IMR-90 (cell line): ENCODE measurements around the gene SLC16A8. TPM values are rescaled to one million over a fixed set of nuclear protein-coding genes. Genes with fewer than 3 reads are reported as not detected.

ENCODE experiments used
- ATAC-seq: fragments of 200-7000 bp; cut with Tn5 transposase; 2 replicates; pipeline ENCODE4 v1.9.1; 2020; ENCODE audit warnings: low read depth, mild to moderate bottlenecking, moderate library complexity
- BruUV-seq: library from RNA; stranded (reverse); fragments of 400-500 nt; replicated peaks from 2 replicates; lab custom pipeline; 2021; lab: Mats Ljungman, UMichigan
- CTCF ChIA-PET: fragments of 300-600 bp; formaldehyde crosslinking; extraction: SDS; loops from one replicate; lab custom pipeline; 2021; ENCODE audit warnings: antibody characterized with exemption; lab: Yijun Ruan, JAX
- POLR2A ChIA-PET: fragments of 300-600 bp; sonication (Branson Sonifier 250); formaldehyde crosslinking; loops from one replicate; lab custom pipeline; 2022; ENCODE audit warnings: antibody characterized with exemption; ENCODE audit not compliant: unreplicated experiment; lab: Charles Lee
- DNase-seq: peaks from one replicate; pipeline ENCODE4 v3.0.0; 2013
- H2AFZ ChIP-seq: replicated peaks from 2 replicates; pipeline ENCODE3; 2013; ENCODE audit warnings: low read length, mild to moderate bottlenecking; ENCODE audit not compliant: poor library complexity
- H2AK5ac ChIP-seq: 2 replicates; pipeline ENCODE4 v1.6.1; 2013; ENCODE audit warnings: low read depth, low read length, inconsistent platforms
- H2AK9ac ChIP-seq: replicated peaks from 2 replicates; pipeline ENCODE3; 2013; ENCODE audit warnings: mild to moderate bottlenecking, low read depth, low read length, moderate library complexity; ENCODE audit not compliant: poor library complexity
- H2BK120ac ChIP-seq: 2 replicates; pipeline ENCODE4 v1.6.1; 2013; ENCODE audit warnings: low read depth, low read length, inconsistent platforms
- H2BK15ac ChIP-seq: 3 replicates; pipeline ENCODE4 v1.6.1; 2013; ENCODE audit warnings: low read depth, low read length, inconsistent platforms
- H2BK20ac ChIP-seq: 2 replicates; pipeline ENCODE4 v1.6.1; 2013; ENCODE audit warnings: low read depth, mild to moderate bottlenecking, inconsistent platforms, low read length, moderate library complexity
- H2BK5ac ChIP-seq: 2 replicates; pipeline ENCODE4 v1.6.1; 2013; ENCODE audit warnings: mild to moderate bottlenecking, low read depth, low read length, inconsistent platforms; ENCODE audit not compliant: poor library complexity, severe bottlenecking
- H3K14ac ChIP-seq: replicated peaks from 2 replicates; pipeline ENCODE4 v1.6.1; 2013; ENCODE audit warnings: low read depth, low read length, inconsistent platforms
- H3K18ac ChIP-seq: 2 replicates; pipeline ENCODE4 v1.6.1; 2013; ENCODE audit warnings: low read depth, low read length, control low read depth
- H3K23ac ChIP-seq: 2 replicates; pipeline ENCODE4 v1.6.1; 2013; ENCODE audit warnings: low read depth, low read length, inconsistent platforms
- H3K27ac ChIP-seq: 2 replicates; pipeline ENCODE4 v1.5.1; 2013; ENCODE audit warnings: mild to moderate bottlenecking, control low read depth, low read length; ENCODE audit not compliant: insufficient read depth
- H3K27me3 ChIP-seq: 2 replicates; pipeline ENCODE4 v1.6.1; 2013; ENCODE audit warnings: low read length; ENCODE audit not compliant: control insufficient read depth, insufficient read depth
- H3K36me3 ChIP-seq: 2 replicates; pipeline ENCODE4 v1.6.1; 2013; ENCODE audit warnings: low read length, mixed read lengths; ENCODE audit not compliant: control insufficient read depth, insufficient read depth
- H3K4ac ChIP-seq: 2 replicates; pipeline ENCODE4 v1.6.1; 2013; ENCODE audit warnings: low read depth, low read length, inconsistent platforms
- H3K4me1 ChIP-seq: 2 replicates; pipeline ENCODE4 v1.6.1; 2013; ENCODE audit warnings: low read length, mixed read lengths; ENCODE audit not compliant: control insufficient read depth, insufficient read depth
- H3K4me2 ChIP-seq: 2 replicates; pipeline ENCODE4 v1.6.1; 2013; ENCODE audit warnings: low read depth, mild to moderate bottlenecking, control low read depth, low read length, moderate library complexity
- H3K4me3 ChIP-seq: 2 replicates; pipeline ENCODE4 v1.5.1; 2013; ENCODE audit warnings: low read depth, mild to moderate bottlenecking, control low read depth, low read length, moderate library complexity; ENCODE audit not compliant: insufficient read depth
- H3K56ac ChIP-seq: 2 replicates; pipeline ENCODE4 v1.6.1; 2013; ENCODE audit warnings: low read length, inconsistent platforms; ENCODE audit not compliant: insufficient read depth; ENCODE audit errors: extremely low read depth
- H3K79me1 ChIP-seq, 2 experiments: 2 replicates each; pipeline ENCODE4 v1.6.1; 2013; ENCODE audit warnings: low read length in 2 of 2, inconsistent platforms in 1 of 2, low read depth in 1 of 2
- H3K9ac ChIP-seq: 2 replicates; pipeline ENCODE4 v1.6.1; 2013; ENCODE audit warnings: low read depth, low read length, control low read depth
- H3K9me1 ChIP-seq: 2 replicates; pipeline ENCODE4 v1.6.1; 2013; ENCODE audit warnings: low read length, inconsistent platforms; ENCODE audit not compliant: insufficient read depth
- H3K9me3 ChIP-seq: 2 replicates; pipeline ENCODE4 v1.6.1; 2013; ENCODE audit warnings: low read length; ENCODE audit not compliant: control insufficient read depth, insufficient read depth
- H4K20me1 ChIP-seq: 2 replicates; pipeline ENCODE4 v1.6.1; 2013; ENCODE audit warnings: low read length, inconsistent platforms; ENCODE audit not compliant: insufficient read depth
- H4K5ac ChIP-seq: 2 replicates; pipeline ENCODE4 v1.6.1; 2013; ENCODE audit warnings: mild to moderate bottlenecking, low read depth, low read length, control low read depth
- H4K8ac ChIP-seq, 2 experiments: 2 replicates each; pipeline ENCODE4 v1.6.1; 2013; ENCODE audit warnings: low read depth in 2 of 2, low read length in 2 of 2, control low read depth in 1 of 2, inconsistent platforms in 1 of 2
- H4K91ac ChIP-seq: 2 replicates; pipeline ENCODE4 v1.6.1; 2013; ENCODE audit warnings: low read depth, low read length, inconsistent platforms; ENCODE audit not compliant: insufficient read depth
- CTCF ChIP-seq: conservative IDR thresholded peaks from 2 replicates; pipeline ENCODE4 v1.5.1; 2012; ENCODE audit warnings: mild to moderate bottlenecking, low read depth, low read length, improper control_type of control experiment
- ELK1 ChIP-seq: fragments of 150-350 bp; IDR thresholded peaks from 2 replicates; pipeline ENCODE4 v1.6.1; 2016; ENCODE audit warnings: low read depth, mild to moderate bottlenecking, low read length, moderate library complexity, borderline replicate concordance
- FOS ChIP-seq: fragments of 150-350 bp; IDR thresholded peaks from 2 replicates; pipeline ENCODE4 v1.6.1; 2016; ENCODE audit warnings: low read depth, low read length
- MAFK ChIP-seq: IDR thresholded peaks from 2 replicates; pipeline ENCODE4 v1.6.1; 2012; ENCODE audit warnings: low read depth, low read length, improper control_type of control experiment
- MAZ ChIP-seq: IDR thresholded peaks from 2 replicates; pipeline ENCODE4 v1.6.1; 2012; ENCODE audit warnings: low read depth, mild to moderate bottlenecking, low read length, improper control_type of control experiment, moderate library complexity, borderline replicate concordance
- MXI1 ChIP-seq: IDR thresholded peaks from 2 replicates; pipeline ENCODE4 v1.6.1; 2012; ENCODE audit warnings: low read depth, mild to moderate bottlenecking, low read length, moderate library complexity, borderline replicate concordance
- NFE2L2 ChIP-seq: fragments of 150-350 bp; IDR thresholded peaks from 2 replicates; pipeline ENCODE4 v1.6.1; 2016; ENCODE audit warnings: low read depth, mild to moderate bottlenecking, low read length
- POLR2A ChIP-seq: IDR thresholded peaks from 2 replicates; pipeline ENCODE4 v1.6.1; 2012; ENCODE audit warnings: mild to moderate bottlenecking, low read depth, low read length
- RCOR1 ChIP-seq: IDR thresholded peaks from 2 replicates; pipeline ENCODE4 v1.6.1; 2012; ENCODE audit warnings: mild to moderate bottlenecking, low read length, improper control_type of control experiment; ENCODE audit not compliant: insufficient replicate concordance
- RFX5 ChIP-seq: IDR thresholded peaks from 2 replicates; pipeline ENCODE4 v1.8.0; 2012; ENCODE audit warnings: low read depth, mild to moderate bottlenecking, low read length, moderate library complexity
- USF2 ChIP-seq: fragments of 150-350 bp; IDR thresholded peaks from 2 replicates; pipeline ENCODE4 v1.6.1; 2017; ENCODE audit warnings: mild to moderate bottlenecking, antibody characterized with exemption, low read length, low read depth
- WGBS, 2 experiments: methylation state at CpG; one replicate each; pipeline versions ENCODE4 v1.1.5 to v1.1.7; 2013; ENCODE audit warnings: missing lambda C conversion rate in 2 of 2; ENCODE audit not compliant: insufficient read length in 1 of 2; ENCODE audit errors: extremely low coverage in 2 of 2; 5-methylcytosine and 5-hydroxymethylcytosine counted together
- dilution Hi-C: fragments of 300-500 bp; cut with HindIII; formaldehyde crosslinking; loops from one replicate; pipeline ENCODE4 v1.14.3; 2018; ENCODE audit warnings: low sequenced_read_pairs; ENCODE audit not compliant: unreplicated experiment
- in situ Hi-C: fragments of 300-500 bp; cut with MboI; formaldehyde crosslinking; loops from 3 replicates; pipeline ENCODE4 v1.14.3; 2019; ENCODE audit warnings: low sequenced_read_pairs, inconsistent platforms, mixed read lengths
- intact Hi-C: fragments of 100-400 bp; cut with micrococcal nuclease; formaldehyde crosslinking; loops from 2 replicates; pipeline ENCODE4 v1.10.0; 2022
- polyA plus RNA-seq, 3 experiments: library from polyadenylated mRNA; depleted of rRNA; stranded (reverse); fragments of >200 nt; gene quantifications; 2 replicates each; pipeline ENCODE4 v1.2.3, GENCODE V29; 2012; ENCODE audit warnings: low replicate concordance in 1 of 3
- total RNA-seq: library from RNA; depleted of rRNA; stranded (reverse); fragments of >200 nt; gene quantifications from 2 replicates; pipeline ENCODE4 v1.2.3, GENCODE V29; 2012

Gene SLC16A8
- total and polyA plus RNA-seq, 2 of the 4 experiments (the other 2 are of a cell fraction): not detected

GRCh38 chr22:38131399-38131798 is 47.4 kb upstream of the SLC16A8 start:
- Histone ChIP-seq H3K18ac (no peak overlapping the region), H3K4me1 (peaks cover 2% of the 10 kb centered on the region), H2AFZ (no peak overlapping the region), H3K27me3 (no peaks in the 10 kb centered on the region), H3K14ac (no peak overlapping the region), H3K79me1 (no peaks in the 10 kb centered on the region), H2AK9ac (no peak overlapping the region), H4K20me1 (no peaks in the 10 kb centered on the region), H3K36me3 (no peaks in the 10 kb centered on the region), H2BK120ac (no peak overlapping the region), H3K9me3 (no peaks in the 10 kb centered on the region), H3K23ac (no peak overlapping the region), H3K4me3 (no peak overlapping the region), H4K8ac (no peak overlapping the region), H4K5ac (no peak overlapping the region), H2AK5ac (no peak overlapping the region), H3K27ac (no peak overlapping the region), H3K4ac (no peak overlapping the region), H3K4me2 (no peak overlapping the region), H2BK20ac (no peak overlapping the region), H3K9me1 (peaks cover 2% of the 10 kb centered on the region; the same call in 1 of the 2 replicates), H2BK15ac (no peak overlapping the region), H2BK5ac (no peak overlapping the region), H3K9ac (no peak overlapping the region), H4K91ac (no peak overlapping the region), H3K56ac (no peak overlapping the region)
- in situ Hi-C loops: no loop called here
- dilution Hi-C loops: no loop called here
- ChIA-PET POLR2A (no interaction called here), CTCF (no interaction called here)
- 53% methylated on average over 2 of the region's 2 CpGs; no CpG with 5 or more reads in 1 of the 2 experiments for WGBS, 2 experiments
- DNase-seq (no peak), ATAC-seq (no peak)
- TF ChIP-seq CTCF: no peak
- no peak for TF ChIP-seq MXI1
- TF ChIP-seq RFX5: no peak
- TF ChIP-seq RCOR1: no peak
- TF ChIP-seq POLR2A: no peak
- no peak for TF ChIP-seq FOS
- TF ChIP-seq MAFK: no peak
- no peak for TF ChIP-seq ELK1
- TF ChIP-seq MAZ: no peak
- no peak for TF ChIP-seq USF2
- no peak for TF ChIP-seq NFE2L2
- no TSS peak for BruUV-seq
- intact Hi-C loops: no loop called here
